Loucy (cell line): Measurements from ENCODE around the gene NHSL2.

ENCODE experiments used
- H2AFZ ChIP-seq: fragments of 200-600 bp; sonication (generic); 2 replicates; pipeline ENCODE4 v1.6.0; 2016; ENCODE audit warnings: antibody characterized with exemption, mild to moderate bottlenecking, low read length, moderate library complexity
- H3F3A ChIP-seq: fragments of 200-600 bp; 2 replicates; pipeline ENCODE4 v1.6.0; 2016; ENCODE audit warnings: antibody characterized with exemption, low read depth, mild to moderate bottlenecking
- H3K27me3 ChIP-seq: fragments of 200-600 bp; sonication (generic); 2 replicates; pipeline ENCODE4 v1.6.1; 2014; ENCODE audit warnings: low read length, mild to moderate bottlenecking; ENCODE audit not compliant: insufficient read depth, poor library complexity, severe bottlenecking
- H3K36me3 ChIP-seq: fragments of 200-600 bp; sonication (generic); 2 replicates; pipeline ENCODE4 v1.6.1; 2016; ENCODE audit warnings: low read length; ENCODE audit not compliant: insufficient read depth
- H3K4me1 ChIP-seq: fragments of 200-600 bp; sonication (generic); 2 replicates; pipeline ENCODE4 v1.5.1; 2014; ENCODE audit warnings: low read length, mild to moderate bottlenecking; ENCODE audit not compliant: insufficient read depth, poor library complexity, severe bottlenecking
- H3K4me2 ChIP-seq: fragments of 200-600 bp; sonication (generic); 2 replicates; pipeline ENCODE4 v1.6.0; 2014; ENCODE audit warnings: antibody characterized with exemption, low read length, low read depth, mild to moderate bottlenecking; ENCODE audit not compliant: poor library complexity, severe bottlenecking
- H3K4me3 ChIP-seq: fragments of 200-600 bp; sonication (generic); 2 replicates; pipeline ENCODE4 v1.5.1; 2014; ENCODE audit warnings: low read length, mild to moderate bottlenecking, mixed read lengths; ENCODE audit not compliant: poor library complexity, severe bottlenecking
- H3K79me2 ChIP-seq: fragments of 200-600 bp; sonication (generic); 2 replicates; pipeline ENCODE4 v1.6.1; 2014; ENCODE audit warnings: low read length; ENCODE audit not compliant: insufficient read depth
- H3K9ac ChIP-seq: fragments of 200-600 bp; sonication (generic); 2 replicates; pipeline ENCODE4 v1.6.0; 2014; ENCODE audit warnings: mild to moderate bottlenecking, low read depth, low read length, moderate library complexity; ENCODE audit not compliant: poor library complexity, severe bottlenecking
- H3K9me2 ChIP-seq: fragments of 200-600 bp; sonication (generic); replicated peaks from 2 replicates; pipeline ENCODE4 v1.6.1; 2016; ENCODE audit warnings: low read depth, low read length, mixed read lengths
- H3K9me3 ChIP-seq: fragments of 200-600 bp; sonication (generic); 2 replicates; pipeline ENCODE4 v1.6.1; 2014; ENCODE audit warnings: mild to moderate bottlenecking, antibody characterized with exemption, low read length, low read depth; ENCODE audit not compliant: insufficient read depth
- H4K20me1 ChIP-seq: fragments of 200-600 bp; sonication (generic); 2 replicates; pipeline ENCODE4 v1.6.0; 2014; ENCODE audit warnings: antibody characterized with exemption, low read length, mild to moderate bottlenecking; ENCODE audit not compliant: insufficient read depth, poor library complexity, severe bottlenecking
- CTCF ChIP-seq: fragments of 200-600 bp; sonication (generic); conservative IDR thresholded peaks from 2 replicates; pipeline ENCODE4 v1.5.1; 2014; ENCODE audit warnings: mild to moderate bottlenecking, antibody characterized with exemption, low read length
- EZH2phosphoT487 ChIP-seq: fragments of 200-600 bp; IDR thresholded peaks from 2 replicates; pipeline ENCODE4 v1.6.1; 2018; ENCODE audit warnings: antibody characterized with exemption, mild to moderate bottlenecking, moderate library complexity, borderline replicate concordance

Gene NHSL2

DNA sequence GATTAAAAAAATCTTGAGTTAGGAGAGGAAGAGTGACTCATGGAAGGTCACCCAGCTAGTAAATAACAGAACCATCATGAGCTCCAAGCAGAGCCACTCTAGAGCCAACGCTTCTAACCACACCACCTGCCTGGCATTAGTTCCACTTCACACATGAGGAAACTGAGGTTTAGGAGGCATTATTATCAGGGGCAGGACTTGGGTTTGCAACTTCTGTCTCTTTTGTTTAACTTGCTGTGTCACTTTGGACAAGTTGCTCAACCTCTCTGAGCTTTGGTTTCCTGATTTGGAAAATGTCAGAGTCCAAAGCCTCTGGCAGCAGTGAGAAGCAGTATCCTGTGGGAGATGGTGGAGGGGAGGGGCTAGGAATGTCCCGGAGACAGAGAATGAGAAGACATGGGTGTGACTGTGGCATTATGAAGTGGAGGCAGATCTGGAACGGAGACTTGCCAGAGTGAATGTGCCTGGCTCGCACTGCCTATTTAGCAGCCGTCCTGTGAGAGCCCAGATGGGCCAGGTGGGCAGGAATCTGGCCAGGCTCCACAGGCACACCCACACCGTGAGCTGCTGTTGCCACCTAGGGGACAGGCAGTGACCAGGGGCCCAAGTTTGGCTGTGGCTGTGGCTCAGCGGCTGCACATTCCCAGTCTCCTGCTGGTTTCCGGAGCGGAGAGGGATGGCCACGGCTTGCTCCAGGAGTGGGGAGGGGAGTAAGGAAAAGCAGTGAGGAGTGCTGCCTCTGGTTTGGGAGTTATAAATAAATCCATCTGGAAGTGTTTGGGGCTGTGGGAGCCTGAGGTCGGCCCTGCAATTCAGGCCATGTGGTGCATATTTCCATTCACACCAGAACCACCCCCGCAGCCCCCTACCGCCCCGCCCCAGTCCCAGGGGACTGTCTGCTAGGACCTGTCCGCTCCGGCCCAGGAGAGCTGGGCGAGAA is 93.4 kb downstream of the NHSL2 start:
- Histone ChIP-seq H3K4me3 (no peak overlapping the region), H2AFZ (no peak overlapping the region)

GRCh38 chrX:72005046-72005445 is 94.4 kb downstream of the NHSL2 start:
- Histone ChIP-seq H2AFZ (no peak overlapping the region), H3F3A (no peaks in the 10 kb centered on the region), H3K27me3 (no peaks in the 10 kb centered on the region), H3K79me2 (no peaks in the 10 kb centered on the region), H3K9me3 (no peaks in the 10 kb centered on the region), H4K20me1 (no peaks in the 10 kb centered on the region), H3K4me3 (no peak overlapping the region), H3K9me2 (no peaks in the 10 kb centered on the region), H3K9ac (no peak overlapping the region), H3K4me2 (no peak overlapping the region), H3K36me3 (no peaks in the 10 kb centered on the region), H3K4me1 (peaks cover 4% of the 10 kb centered on the region)
- TF ChIP-seq CTCF (no peak), EZH2phosphoT487 (no peak)

More for the DNA sequence above, 93.4 kb downstream of the NHSL2 start:
- Histone ChIP-seq H3K4me2 (no peak overlapping the region), H3K9ac (no peak overlapping the region), H3F3A (no peaks in the 10 kb centered on the region), H3K36me3 (no peaks in the 10 kb centered on the region), H3K27me3 (no peaks in the 10 kb centered on the region), H4K20me1 (no peaks in the 10 kb centered on the region), H3K9me3 (no peaks in the 10 kb centered on the region), H3K4me1 (peaks cover 4% of the 10 kb centered on the region), H3K9me2 (no peaks in the 10 kb centered on the region), H3K79me2 (no peaks in the 10 kb centered on the region)
- TF ChIP-seq CTCF (no peak), EZH2phosphoT487 (no peak)

- Histone ChIP-seq H3K4me2 (no peak overlapping the region), H2AFZ (no peak overlapping the region)
These were observed 95.8 kb downstream of the NHSL2 start for GRCh38 chrX:72006461-72006860.

More at GRCh38 chrX:72006461-72006860, 95.8 kb downstream of the NHSL2 start:
- Histone ChIP-seq H3K4me1 (peaks cover 3% of the 10 kb centered on the region), H3F3A (no peaks in the 10 kb centered on the region), H3K4me3 (no peak overlapping the region), H3K79me2 (no peaks in the 10 kb centered on the region), H3K36me3 (no peaks in the 10 kb centered on the region), H3K27me3 (no peaks in the 10 kb centered on the region), H3K9me2 (no peaks in the 10 kb centered on the region), H3K9ac (no peak overlapping the region), H3K9me3 (no peaks in the 10 kb centered on the region), H4K20me1 (no peaks in the 10 kb centered on the region)
- TF ChIP-seq EZH2phosphoT487, result no peak
- TF ChIP-seq CTCF, result no peak
